ENCODE data around the gene SCN11A.
"Not testable (repeated sequence)": the region's sequence is repeated elsewhere in the genome, so short reads cannot be mapped to it uniquely, and the experiment has no call there.

The SCN11A gene

DNA sequence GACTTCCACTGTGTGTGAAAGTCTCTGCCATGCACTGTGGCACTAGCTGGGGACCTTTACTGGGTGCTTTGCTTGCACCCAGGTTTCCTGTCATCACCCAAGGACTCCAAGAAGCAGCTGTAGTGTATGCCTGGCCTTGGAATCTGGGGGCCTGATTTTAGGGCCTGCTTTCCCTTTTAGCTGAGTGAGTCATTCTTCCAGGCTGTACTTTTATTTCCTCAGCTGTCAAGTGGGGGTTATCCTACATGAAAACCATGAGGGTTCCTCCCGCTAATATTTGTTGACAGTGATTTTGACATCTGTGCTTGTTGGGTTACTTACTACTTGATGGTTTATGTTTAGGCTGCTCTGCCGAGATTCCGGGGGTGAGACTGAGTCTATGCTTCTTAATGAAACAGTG lies 37.1 kb upstream of the SCN11A start:
- Histone ChIP-seq H3K4me1 (ENCODE audit: insufficient read depth, low read length) (no peaks in the 10 kb centered on the region), H3K9me3 (ENCODE audit: low read length) (no peaks in the 10 kb centered on the region), H2AFZ (ENCODE audit: low read depth, low read length) (no peak overlapping the region), H3K27me3 (ENCODE audit: insufficient read depth, low read length) (no peaks in the 10 kb centered on the region), H3K4me3 (ENCODE audit: low read length) (no peak overlapping the region), H3K36me3 (ENCODE audit: insufficient read depth, low read length) (peaks cover 84% of the 10 kb centered on the region)

GRCh38 chr3:39088456-39088855 lies 36.7 kb upstream of the SCN11A start:
- H3K36me3 ChIP-seq (ENCODE audit: insufficient read depth, low read length), result peaks cover 82% of the 10 kb centered on the region
- H3K4me3 ChIP-seq (ENCODE audit: low read length), result no peak overlapping the region
- H2AFZ ChIP-seq (ENCODE audit: low read depth, low read length), result no peak overlapping the region
- H3K4me1 ChIP-seq (ENCODE audit: insufficient read depth, low read length), result no peaks in the 10 kb centered on the region
- no peaks in the 10 kb centered on the region for H3K27me3 ChIP-seq (ENCODE audit: insufficient read depth, low read length)
- no peaks in the 10 kb centered on the region for H3K9me3 ChIP-seq (ENCODE audit: low read length)

DNA sequence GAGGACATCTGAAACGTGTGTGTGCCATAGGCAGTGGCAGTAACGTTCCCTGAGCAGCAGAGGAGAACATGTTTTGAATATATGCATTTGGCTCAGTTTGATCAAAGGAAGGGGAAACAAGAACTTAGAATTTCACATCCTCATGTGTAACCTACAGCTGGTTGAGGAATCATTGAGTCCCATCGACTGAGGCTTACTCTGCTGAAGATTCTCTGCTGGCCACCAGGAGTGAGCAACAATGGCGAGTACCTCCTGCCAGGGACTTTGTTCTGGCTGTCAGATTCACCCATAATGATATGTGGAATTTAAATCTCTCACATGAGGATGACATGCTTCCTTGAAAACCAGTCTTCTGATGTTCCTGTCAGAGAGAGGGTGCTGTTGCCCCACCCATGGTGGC lies 34.4 kb upstream of the SCN11A start:
- H3K27me3 ChIP-seq (ENCODE audit: insufficient read depth, low read length), result no peaks in the 10 kb centered on the region
- no peaks in the 10 kb centered on the region for H3K9me3 ChIP-seq (ENCODE audit: low read length)
- H3K4me1 ChIP-seq (ENCODE audit: insufficient read depth, low read length), result no peaks in the 10 kb centered on the region
- H3K4me3 ChIP-seq (ENCODE audit: low read length), result no peak overlapping the region
- H3K36me3 ChIP-seq (ENCODE audit: insufficient read depth, low read length), result peaks cover 69% of the 10 kb centered on the region
- H2AFZ ChIP-seq (ENCODE audit: low read depth, low read length), result no peak overlapping the region

DNA sequence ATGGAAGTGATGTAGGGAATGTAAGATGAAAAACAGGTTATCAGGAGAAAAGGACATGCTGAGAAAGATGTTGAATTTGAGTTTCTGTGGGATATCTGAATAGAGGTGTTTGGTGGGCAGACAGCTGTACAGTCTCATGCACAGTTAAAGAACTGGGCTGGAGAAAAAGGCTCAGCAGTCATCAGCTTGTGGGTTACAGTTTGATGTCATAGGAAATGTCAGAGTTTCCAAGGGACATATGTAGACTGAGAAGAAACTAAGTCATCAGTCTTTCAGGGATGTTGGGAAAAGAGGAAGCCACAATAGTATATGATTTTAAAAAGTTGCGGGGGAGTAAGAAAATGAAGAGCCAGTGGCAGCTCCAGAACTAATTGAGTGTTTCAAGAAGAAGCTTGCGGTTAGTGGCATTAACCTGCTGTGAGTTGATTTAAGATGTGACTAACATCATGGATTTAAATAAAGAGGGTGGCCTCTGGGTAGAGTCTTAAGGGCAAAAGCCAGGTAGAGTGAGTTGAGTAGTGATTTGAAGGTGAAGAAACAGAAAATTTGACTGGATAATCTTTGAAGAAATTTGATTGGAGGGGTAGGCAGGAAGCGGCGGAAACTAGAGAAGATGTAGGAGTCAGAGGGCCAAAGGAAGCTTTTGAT lies 31.0 kb upstream of the SCN11A start:
- Histone ChIP-seq H3K27me3 (ENCODE audit: insufficient read depth, low read length) (no peaks in the 10 kb centered on the region), H3K4me3 (ENCODE audit: low read length) (no peak overlapping the region), H2AFZ (ENCODE audit: low read depth, low read length) (no peak overlapping the region), H3K36me3 (ENCODE audit: insufficient read depth, low read length) (peaks cover 62% of the 10 kb centered on the region), H3K4me1 (ENCODE audit: insufficient read depth, low read length) (no peaks in the 10 kb centered on the region), H3K9me3 (ENCODE audit: low read length) (no peaks in the 10 kb centered on the region)

- Histone ChIP-seq H3K36me3 (ENCODE audit: insufficient read depth, low read length) (peaks cover 61% of the 10 kb centered on the region), H3K4me3 (ENCODE audit: low read length) (no peak overlapping the region)
Measured at GRCh38 chr3:39080026-39080425, 28.3 kb upstream of the SCN11A start.

DNA sequence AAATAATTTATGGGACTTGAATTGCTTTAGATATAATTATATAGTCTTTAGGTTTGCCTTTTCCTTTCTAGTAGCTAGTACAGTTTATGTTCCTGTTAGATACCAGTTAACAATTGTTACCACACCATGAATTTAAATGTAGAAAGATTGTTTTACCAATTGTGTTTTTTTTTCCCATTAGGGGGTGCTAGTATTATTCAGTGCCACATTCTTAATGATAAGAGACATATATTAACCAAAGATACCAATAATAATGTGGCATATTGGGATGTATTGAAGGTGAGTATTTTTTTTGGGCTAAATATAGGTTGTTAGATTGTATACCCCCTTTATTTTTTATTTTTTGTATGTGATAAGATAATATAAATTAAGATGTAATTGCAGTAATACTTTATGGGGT lies 27.8 kb upstream of the SCN11A start:
- Histone ChIP-seq H3K4me1 (ENCODE audit: insufficient read depth, low read length) (no peaks in the 10 kb centered on the region), H3K36me3 (ENCODE audit: insufficient read depth, low read length) (peaks cover 65% of the 10 kb centered on the region), H2AFZ (ENCODE audit: low read depth, low read length) (no peak overlapping the region), H3K27me3 (ENCODE audit: insufficient read depth, low read length) (no peaks in the 10 kb centered on the region), H3K4me3 (ENCODE audit: low read length) (no peak overlapping the region), H3K9me3 (ENCODE audit: low read length) (no peaks in the 10 kb centered on the region)

More at GRCh38 chr3:39080026-39080425, 28.3 kb upstream of the SCN11A start:
- H3K4me1 ChIP-seq (ENCODE audit: insufficient read depth, low read length), result no peaks in the 10 kb centered on the region
- no peak overlapping the region for H2AFZ ChIP-seq (ENCODE audit: low read depth, low read length)
- no peaks in the 10 kb centered on the region for H3K9me3 ChIP-seq (ENCODE audit: low read length)
- no peaks in the 10 kb centered on the region for H3K27me3 ChIP-seq (ENCODE audit: insufficient read depth, low read length)

GRCh38 chr3:39075910-39076309 lies 24.2 kb upstream of the SCN11A start:
- Histone ChIP-seq H3K36me3 (ENCODE audit: insufficient read depth, low read length) (peaks cover 83% of the 10 kb centered on the region), H2AFZ (ENCODE audit: low read depth, low read length) (no peak overlapping the region), H3K9me3 (ENCODE audit: low read length) (no peaks in the 10 kb centered on the region), H3K4me3 (ENCODE audit: low read length) (no peak overlapping the region), H3K27me3 (ENCODE audit: insufficient read depth, low read length) (no peaks in the 10 kb centered on the region), H3K4me1 (ENCODE audit: insufficient read depth, low read length) (no peaks in the 10 kb centered on the region)

DNA sequence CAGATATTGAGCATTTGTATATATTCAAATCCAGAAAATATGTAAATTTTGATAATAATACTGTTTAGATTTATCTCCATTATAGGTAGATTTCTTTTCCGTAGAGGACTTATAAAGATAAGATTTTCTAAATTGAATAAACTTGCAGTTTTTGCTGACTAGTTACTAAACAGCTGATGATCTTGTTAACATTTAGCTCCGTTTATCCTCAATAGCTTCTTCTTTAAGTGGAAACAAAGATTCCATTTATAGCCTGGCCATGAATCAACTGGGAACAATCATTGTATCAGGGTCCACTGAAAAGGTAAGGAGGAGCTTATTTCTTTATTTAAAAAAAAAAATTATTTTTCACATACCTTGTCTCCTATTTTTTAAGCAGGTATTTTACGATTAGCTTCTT lies 16.8 kb upstream of the SCN11A start:
- no peak overlapping the region for H2AFZ ChIP-seq (ENCODE audit: low read depth, low read length)
- H3K9me3 ChIP-seq (ENCODE audit: low read length), result no peaks in the 10 kb centered on the region
- H3K27me3 ChIP-seq (ENCODE audit: insufficient read depth, low read length), result no peaks in the 10 kb centered on the region
- no peaks in the 10 kb centered on the region for H3K4me1 ChIP-seq (ENCODE audit: insufficient read depth, low read length)
- H3K4me3 ChIP-seq (ENCODE audit: low read length), result no peak overlapping the region
- H3K36me3 ChIP-seq (ENCODE audit: insufficient read depth, low read length), result peaks cover 66% of the 10 kb centered on the region

DNA sequence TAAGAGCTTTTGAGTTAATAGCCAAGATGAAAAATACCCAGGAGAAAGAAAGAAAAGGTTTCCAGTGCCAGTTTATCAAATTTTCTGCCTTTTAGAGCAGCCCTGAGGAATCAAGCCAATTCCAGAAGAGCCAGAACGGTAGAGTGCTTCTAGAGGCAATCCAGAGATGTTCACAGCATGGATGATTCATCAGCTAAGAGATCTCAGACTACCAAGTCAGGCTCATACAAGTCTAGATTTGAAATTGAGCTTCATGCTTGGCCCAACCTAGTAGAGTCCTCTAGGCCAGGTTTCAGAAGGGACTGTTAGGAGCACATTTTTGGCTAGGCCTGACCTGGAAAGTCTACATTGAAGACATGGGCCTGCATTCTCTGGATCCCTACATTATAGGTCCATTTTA lies 15.5 kb upstream of the SCN11A start:
- Histone ChIP-seq H2AFZ (ENCODE audit: low read depth, low read length) (no peak overlapping the region), H3K4me3 (ENCODE audit: low read length) (no peak overlapping the region), H3K4me1 (ENCODE audit: insufficient read depth, low read length) (no peaks in the 10 kb centered on the region), H3K36me3 (ENCODE audit: insufficient read depth, low read length) (peaks cover 53% of the 10 kb centered on the region), H3K27me3 (ENCODE audit: insufficient read depth, low read length) (no peaks in the 10 kb centered on the region), H3K9me3 (ENCODE audit: low read length) (no peaks in the 10 kb centered on the region)

DNA sequence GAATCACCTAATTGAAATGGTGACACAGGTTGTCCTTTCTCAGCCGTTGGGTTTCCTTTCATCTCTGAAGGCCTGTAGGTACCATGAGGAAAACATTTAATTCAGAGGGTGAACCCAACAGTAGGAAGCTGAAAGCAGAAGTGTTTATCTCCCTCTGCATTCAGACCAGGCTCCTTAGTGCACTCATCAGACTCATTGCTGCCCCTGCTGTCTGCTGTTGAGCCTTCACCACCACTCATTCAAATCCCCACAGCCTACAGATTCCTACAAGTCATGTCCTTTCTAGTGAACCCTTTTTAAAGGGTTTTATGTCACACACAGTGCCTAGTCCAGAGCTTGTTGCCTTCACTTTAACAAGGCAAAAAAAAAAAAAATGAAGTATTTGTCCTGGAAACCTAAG lies 13.5 kb upstream of the SCN11A start:
- Histone ChIP-seq H2AFZ (ENCODE audit: low read depth, low read length) (no peak overlapping the region), H3K27me3 (ENCODE audit: insufficient read depth, low read length) (no peaks in the 10 kb centered on the region), H3K9me3 (ENCODE audit: low read length) (no peaks in the 10 kb centered on the region), H3K4me3 (ENCODE audit: low read length) (no peak overlapping the region), H3K36me3 (ENCODE audit: insufficient read depth, low read length) (peaks cover 42% of the 10 kb centered on the region), H3K4me1 (ENCODE audit: insufficient read depth, low read length) (no peaks in the 10 kb centered on the region)

DNA sequence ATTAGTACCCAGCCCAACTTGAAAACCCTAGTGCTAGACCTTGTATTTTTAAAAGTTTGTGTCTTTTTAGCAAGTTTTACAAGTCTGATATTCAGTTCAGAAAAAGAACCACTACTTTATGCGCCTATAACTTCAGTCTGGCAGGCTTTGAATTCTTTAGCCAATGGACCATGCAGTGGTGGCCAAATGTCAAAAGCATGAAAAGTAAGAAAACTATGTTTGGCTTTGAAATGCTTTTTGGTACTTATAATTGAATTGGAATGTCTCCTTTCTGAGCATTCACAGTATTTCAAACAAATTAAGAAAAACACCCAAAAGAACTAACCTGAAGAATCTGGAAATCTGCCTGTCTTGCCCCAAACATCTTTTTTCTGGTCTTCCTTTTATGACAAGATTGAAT lies 12.9 kb upstream of the SCN11A start:
- no peaks in the 10 kb centered on the region for H3K27me3 ChIP-seq (ENCODE audit: insufficient read depth, low read length)
- no peaks in the 10 kb centered on the region for H3K4me1 ChIP-seq (ENCODE audit: insufficient read depth, low read length)

DNA sequence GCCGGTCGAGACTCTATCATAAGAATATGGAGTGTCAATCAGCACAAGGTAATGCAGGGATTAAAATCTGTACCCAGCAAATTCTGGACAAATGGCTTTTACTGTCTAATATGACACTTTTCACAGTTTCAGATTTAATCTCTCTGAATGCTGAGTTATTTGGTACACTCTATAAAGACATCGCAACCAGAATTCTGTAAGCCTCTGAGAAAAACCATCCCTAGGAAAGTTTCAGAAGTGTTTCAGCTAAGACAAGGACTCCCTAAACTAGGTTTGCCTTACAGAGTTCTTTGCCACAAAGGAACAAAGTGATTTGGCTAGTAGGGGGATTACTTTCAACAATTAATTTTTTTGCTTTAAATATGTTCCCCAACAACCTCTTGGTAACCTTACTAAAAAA lies 11.4 kb upstream of the SCN11A start:
- Histone ChIP-seq H3K4me3 (ENCODE audit: low read length) (no peak overlapping the region), H3K4me1 (ENCODE audit: insufficient read depth, low read length) (no peaks in the 10 kb centered on the region), H3K9me3 (ENCODE audit: low read length) (no peaks in the 10 kb centered on the region), H2AFZ (ENCODE audit: low read depth, low read length) (no peak overlapping the region), H3K27me3 (ENCODE audit: insufficient read depth, low read length) (no peaks in the 10 kb centered on the region), H3K36me3 (ENCODE audit: insufficient read depth, low read length) (peaks cover 22% of the 10 kb centered on the region)

More for the DNA sequence above, 12.9 kb upstream of the SCN11A start:
- H3K9me3 ChIP-seq (ENCODE audit: low read length), result no peaks in the 10 kb centered on the region
- H3K36me3 ChIP-seq (ENCODE audit: insufficient read depth, low read length), result peaks cover 37% of the 10 kb centered on the region
- no peak overlapping the region for H3K4me3 ChIP-seq (ENCODE audit: low read length)
- no peak overlapping the region for H2AFZ ChIP-seq (ENCODE audit: low read depth, low read length)

DNA sequence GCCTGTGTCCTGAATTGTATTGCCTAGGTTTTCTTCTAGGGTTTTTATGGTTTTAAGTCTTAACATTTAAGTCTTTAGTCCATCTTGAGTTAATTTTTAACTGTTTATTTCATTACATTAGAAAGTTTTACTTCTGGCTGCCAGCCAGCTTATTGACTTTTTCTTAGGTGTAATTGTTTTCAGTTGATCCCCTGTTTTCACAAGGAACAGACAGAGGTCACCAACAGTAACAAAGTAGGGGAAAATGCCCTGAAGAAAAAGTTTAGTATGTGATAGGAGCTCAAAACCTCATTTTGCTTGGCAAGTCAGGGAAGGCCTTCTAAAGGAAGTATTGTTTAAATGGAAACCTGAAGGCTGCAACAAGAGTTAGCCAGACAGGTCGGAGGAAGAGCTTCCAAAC lies 10.4 kb upstream of the SCN11A start:
- no peaks in the 10 kb centered on the region for H3K27me3 ChIP-seq (ENCODE audit: insufficient read depth, low read length)
- H2AFZ ChIP-seq (ENCODE audit: low read depth, low read length), result no peak overlapping the region
- H3K9me3 ChIP-seq (ENCODE audit: low read length), result no peaks in the 10 kb centered on the region
- no peaks in the 10 kb centered on the region for H3K4me1 ChIP-seq (ENCODE audit: insufficient read depth, low read length)
- no peak overlapping the region for H3K4me3 ChIP-seq (ENCODE audit: low read length)
- H3K36me3 ChIP-seq (ENCODE audit: insufficient read depth, low read length), result peaks cover 13% of the 10 kb centered on the region

DNA sequence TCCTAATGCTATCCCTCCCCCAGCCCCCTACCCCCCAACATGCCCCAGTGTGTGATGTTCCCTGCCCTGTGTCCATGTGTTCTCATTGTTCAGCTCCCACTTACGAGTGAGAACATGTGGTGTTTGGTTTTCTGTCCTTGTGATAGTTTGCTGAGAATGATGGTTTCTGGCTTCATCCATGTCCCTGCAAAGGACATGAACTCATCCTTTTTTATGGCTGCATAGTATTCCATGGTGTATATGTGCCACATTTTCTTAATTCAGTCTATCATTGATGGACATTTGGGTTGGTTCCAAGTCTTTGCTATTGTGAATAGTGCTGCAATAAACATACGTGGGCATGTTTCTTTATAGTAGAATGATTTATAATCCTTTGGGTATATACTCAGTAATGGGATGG lies 9.5 kb upstream of the SCN11A start:
- H3K4me3 ChIP-seq (ENCODE audit: low read length); H2AFZ ChIP-seq (ENCODE audit: low read depth, low read length); H3K36me3 ChIP-seq (ENCODE audit: insufficient read depth, low read length); H3K27me3 ChIP-seq (ENCODE audit: insufficient read depth, low read length); H3K9me3 ChIP-seq (ENCODE audit: low read length); H3K4me1 ChIP-seq (ENCODE audit: insufficient read depth, low read length): not testable (repeated sequence)

Data from neuron (in vitro differentiated cells).